22Rv1 (cell line): ENCODE data around the gene C1orf167.

Experiments used
- ZFX ChIP-seq: fragments of 450-650 bp; IDR thresholded peaks from 2 replicates; pipeline ENCODE4 v1.6.1; 2017; ENCODE audit warnings: antibody characterized with exemption, borderline replicate concordance
- TF ChIP-seq, protein P1 (sequence below): fragments of 450-650 bp; IDR thresholded peaks from 2 replicates; pipeline ENCODE4 v1.5.1; 2017; ENCODE audit warnings: mild to moderate bottlenecking

DNA sequence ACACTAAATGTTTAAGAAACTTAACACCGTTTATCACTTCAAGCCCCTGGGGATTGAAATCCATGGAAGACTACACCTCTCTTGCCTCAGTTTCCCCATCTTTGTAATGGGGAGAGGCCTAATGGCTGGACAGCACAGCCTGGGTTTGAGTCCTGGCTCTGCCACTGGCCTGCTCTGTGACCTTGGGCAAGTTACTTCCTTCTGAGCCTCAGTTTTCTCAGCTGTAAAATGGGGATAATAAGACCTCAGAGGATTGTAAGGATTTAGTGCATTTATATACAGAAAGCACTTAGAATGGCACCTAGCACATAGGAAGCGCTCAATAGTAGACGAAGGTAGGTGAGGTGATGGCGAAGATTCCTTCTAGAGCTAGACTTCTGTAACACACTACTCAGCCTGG, 20.5 kb upstream of the C1orf167 start:
- TF ChIP-seq, protein P1, sequence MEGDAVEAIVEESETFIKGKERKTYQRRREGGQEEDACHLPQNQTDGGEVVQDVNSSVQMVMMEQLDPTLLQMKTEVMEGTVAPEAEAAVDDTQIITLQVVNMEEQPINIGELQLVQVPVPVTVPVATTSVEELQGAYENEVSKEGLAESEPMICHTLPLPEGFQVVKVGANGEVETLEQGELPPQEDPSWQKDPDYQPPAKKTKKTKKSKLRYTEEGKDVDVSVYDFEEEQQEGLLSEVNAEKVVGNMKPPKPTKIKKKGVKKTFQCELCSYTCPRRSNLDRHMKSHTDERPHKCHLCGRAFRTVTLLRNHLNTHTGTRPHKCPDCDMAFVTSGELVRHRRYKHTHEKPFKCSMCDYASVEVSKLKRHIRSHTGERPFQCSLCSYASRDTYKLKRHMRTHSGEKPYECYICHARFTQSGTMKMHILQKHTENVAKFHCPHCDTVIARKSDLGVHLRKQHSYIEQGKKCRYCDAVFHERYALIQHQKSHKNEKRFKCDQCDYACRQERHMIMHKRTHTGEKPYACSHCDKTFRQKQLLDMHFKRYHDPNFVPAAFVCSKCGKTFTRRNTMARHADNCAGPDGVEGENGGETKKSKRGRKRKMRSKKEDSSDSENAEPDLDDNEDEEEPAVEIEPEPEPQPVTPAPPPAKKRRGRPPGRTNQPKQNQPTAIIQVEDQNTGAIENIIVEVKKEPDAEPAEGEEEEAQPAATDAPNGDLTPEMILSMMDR, result no peak
- TF ChIP-seq ZFX, result no peak
